ENCODE data around the gene SSBP3. TPM values are rescaled to one million over a fixed set of nuclear protein-coding genes. Genes with fewer than 3 reads are reported as not detected.

SSBP3 gene
- total RNA-seq, 4 donors from 2014 or later = 32.8 to 63.4 (median 47.4) TPM

DNA sequence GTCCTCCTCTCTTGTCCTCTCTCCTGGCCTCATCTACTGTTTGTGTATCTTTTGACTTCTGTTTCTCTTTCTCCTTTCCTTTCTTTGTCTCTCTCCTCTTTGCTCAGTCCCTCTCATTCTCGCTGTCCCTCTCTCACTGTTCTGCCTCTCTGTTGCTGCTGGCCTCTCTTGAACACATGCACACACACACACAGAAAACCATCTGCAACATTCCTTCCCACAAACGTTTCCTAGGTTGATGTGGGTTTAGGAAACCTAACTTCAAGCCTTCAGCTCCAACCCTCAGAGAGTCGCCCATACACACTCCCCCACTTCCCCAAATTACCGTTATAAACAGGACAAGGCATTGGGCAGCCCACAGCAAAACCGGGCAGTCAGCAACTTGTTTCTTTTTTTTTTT lies 10.9 kb upstream of the SSBP3 start:
- Histone ChIP-seq H3K9me3 (no peaks in the 10 kb centered on the region), H3K4me3 (no peak overlapping the region), H3K4me1 (peaks cover 8 to 12% (median 10%) of the 10 kb centered on the region in 4 donors), H3K27me3 (no peaks in the 10 kb centered on the region), H3K36me3 (no peaks in the 10 kb centered on the region), H3K27ac (replicated peaks in 1 of 4) (no peak overlapping the region)
- intact Hi-C loops (cut with DNase I) = loop anchor here (10.0 kb wide), 1 partner anchor 292 kb away; no protein-coding TSS in a partner anchor
- 45% methylated on average over 5 of the region's 5 CpGs for WGBS
- DNase-seq (ENCODE audit: extremely low spot score) = no peak
- TF ChIP-seq POLR2AphosphoS5 (IDR thresholded peaks at IDR 0.05) (no peak), EP300 (IDR thresholded peaks at IDR 0.05) (no peak), POLR2A (IDR thresholded peaks at IDR 0.05; ENCODE audit: low read depth) (no peak)
- TF ChIP-seq, protein P1, sequence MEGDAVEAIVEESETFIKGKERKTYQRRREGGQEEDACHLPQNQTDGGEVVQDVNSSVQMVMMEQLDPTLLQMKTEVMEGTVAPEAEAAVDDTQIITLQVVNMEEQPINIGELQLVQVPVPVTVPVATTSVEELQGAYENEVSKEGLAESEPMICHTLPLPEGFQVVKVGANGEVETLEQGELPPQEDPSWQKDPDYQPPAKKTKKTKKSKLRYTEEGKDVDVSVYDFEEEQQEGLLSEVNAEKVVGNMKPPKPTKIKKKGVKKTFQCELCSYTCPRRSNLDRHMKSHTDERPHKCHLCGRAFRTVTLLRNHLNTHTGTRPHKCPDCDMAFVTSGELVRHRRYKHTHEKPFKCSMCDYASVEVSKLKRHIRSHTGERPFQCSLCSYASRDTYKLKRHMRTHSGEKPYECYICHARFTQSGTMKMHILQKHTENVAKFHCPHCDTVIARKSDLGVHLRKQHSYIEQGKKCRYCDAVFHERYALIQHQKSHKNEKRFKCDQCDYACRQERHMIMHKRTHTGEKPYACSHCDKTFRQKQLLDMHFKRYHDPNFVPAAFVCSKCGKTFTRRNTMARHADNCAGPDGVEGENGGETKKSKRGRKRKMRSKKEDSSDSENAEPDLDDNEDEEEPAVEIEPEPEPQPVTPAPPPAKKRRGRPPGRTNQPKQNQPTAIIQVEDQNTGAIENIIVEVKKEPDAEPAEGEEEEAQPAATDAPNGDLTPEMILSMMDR (IDR thresholded peaks at IDR 0.05) = no peak

DNA sequence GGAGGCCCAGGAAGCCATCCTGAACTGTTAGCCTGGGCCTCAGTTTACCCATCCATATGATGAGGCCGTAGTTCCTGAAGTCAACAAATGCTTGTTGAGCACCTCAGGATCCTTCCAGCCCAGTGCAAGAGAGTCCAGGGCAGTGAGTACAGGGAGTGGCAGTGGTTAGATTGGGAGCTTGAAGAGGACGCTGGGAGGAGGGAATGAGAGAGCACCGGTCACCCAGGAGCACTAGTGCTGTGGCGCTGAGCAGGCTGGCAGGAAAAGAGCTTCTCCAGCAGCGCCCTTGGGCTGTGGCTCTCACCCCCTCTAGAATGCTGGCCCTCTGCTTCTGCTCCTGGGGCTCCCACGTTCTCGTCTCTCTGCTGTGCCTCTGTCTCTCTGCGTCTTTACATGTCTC lies 10.2 kb upstream of the SSBP3 start:
- WGBS = 79% methylated on average over 8 of the region's 8 CpGs
- Histone ChIP-seq H3K36me3 (no peaks in the 10 kb centered on the region), H3K4me1 (peaks cover 8 to 12% (median 10%) of the 10 kb centered on the region in 4 donors), H3K27me3 (no peaks in the 10 kb centered on the region), H3K9me3 (no peaks in the 10 kb centered on the region), H3K27ac (replicated peaks in 1 of 4) (no peak overlapping the region), H3K4me3 (no peak overlapping the region)
- TF ChIP-seq POLR2A (IDR thresholded peaks at IDR 0.05; ENCODE audit: low read depth) = no peak
- TF ChIP-seq EP300 (IDR thresholded peaks at IDR 0.05) = no peak
- TF ChIP-seq, protein P1 (IDR thresholded peaks at IDR 0.05) = no peak
- TF ChIP-seq POLR2AphosphoS5 (IDR thresholded peaks at IDR 0.05) = no peak
- no peak for DNase-seq (ENCODE audit: extremely low spot score)
- intact Hi-C loops (cut with DNase I) = loop anchor here (10.0 kb wide), 1 partner anchor 292 kb away; no protein-coding TSS in a partner anchor

DNA sequence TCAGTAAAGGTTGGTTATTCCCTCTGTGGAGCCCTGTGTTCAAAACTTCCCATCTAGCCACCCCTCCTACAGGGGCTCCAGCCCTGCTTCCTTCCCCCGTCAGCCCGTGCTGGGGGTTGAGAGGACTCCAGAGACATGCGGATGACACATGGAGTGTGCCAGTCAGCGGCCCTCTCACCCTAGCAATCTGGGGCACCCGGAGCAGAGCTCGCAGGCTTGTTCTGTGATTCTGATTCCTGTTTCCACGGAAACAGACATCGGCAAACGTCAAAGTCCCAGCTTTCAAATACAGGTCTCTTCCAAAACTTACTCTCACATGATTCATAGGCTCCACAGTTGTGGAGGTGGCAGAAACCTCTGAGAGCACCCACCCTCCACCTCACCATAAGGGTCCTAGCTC lies 9.8 kb upstream of the SSBP3 start:
- intact Hi-C loops (cut with DNase I) = loop anchor here (10.0 kb wide), 1 partner anchor 291 kb away; no protein-coding TSS in a partner anchor
- no peak for TF ChIP-seq POLR2A (IDR thresholded peaks at IDR 0.05; ENCODE audit: low read depth)
- no peak for TF ChIP-seq POLR2AphosphoS5 (IDR thresholded peaks at IDR 0.05)
- TF ChIP-seq, protein P1 (IDR thresholded peaks at IDR 0.05) = no peak
- no peak for TF ChIP-seq EP300 (IDR thresholded peaks at IDR 0.05)
- no peaks in the 10 kb centered on the region for H3K9me3 ChIP-seq
- no peak overlapping the region for H3K27ac ChIP-seq (replicated peaks in 1 of 4)
- H3K36me3 ChIP-seq = no peaks in the 10 kb centered on the region
- peaks cover 8 to 12% (median 10%) of the 10 kb centered on the region in 4 donors for H3K4me1 ChIP-seq
- H3K27me3 ChIP-seq = no peaks in the 10 kb centered on the region
- H3K4me3 ChIP-seq = no peak overlapping the region
- no peak for DNase-seq (ENCODE audit: extremely low spot score)
- 72% methylated on average over 9 of the region's 9 CpGs for WGBS

DNA sequence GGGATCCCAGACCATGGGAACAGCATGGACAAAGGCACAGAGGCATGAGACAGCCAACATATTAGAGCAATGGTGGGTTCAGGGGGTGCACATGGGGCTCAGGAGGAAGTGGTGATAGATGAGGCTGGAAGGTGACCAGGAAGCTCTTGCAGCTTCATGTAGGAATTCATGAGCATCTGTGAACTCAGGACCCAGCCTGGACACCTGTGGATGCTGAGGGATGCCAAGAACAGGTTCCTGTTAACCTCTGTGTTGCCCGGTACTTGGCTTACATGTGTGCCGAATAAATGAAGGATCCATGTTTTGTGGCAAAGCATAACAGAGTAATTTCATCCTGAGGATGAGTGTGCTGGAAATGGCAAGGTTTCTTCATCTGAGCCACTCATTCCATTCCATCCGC lies 9.3 kb upstream of the SSBP3 start:
- Histone ChIP-seq H3K4me1 (peaks cover 8 to 12% (median 10%) of the 10 kb centered on the region in 4 donors), H3K36me3 (no peaks in the 10 kb centered on the region), H3K4me3 (no peak overlapping the region), H3K27ac (replicated peaks in 1 of 4) (no peak overlapping the region), H3K9me3 (no peaks in the 10 kb centered on the region), H3K27me3 (no peaks in the 10 kb centered on the region)
- TF ChIP-seq POLR2AphosphoS5 (IDR thresholded peaks at IDR 0.05) = no peak
- TF ChIP-seq, protein P1 (IDR thresholded peaks at IDR 0.05) = no peak
- TF ChIP-seq POLR2A (IDR thresholded peaks at IDR 0.05; ENCODE audit: low read depth) = no peak
- no peak for TF ChIP-seq EP300 (IDR thresholded peaks at IDR 0.05)
- WGBS = 100% methylated on average over 3 of the region's 3 CpGs
- no peak for DNase-seq (ENCODE audit: extremely low spot score)
- intact Hi-C loops (cut with DNase I) = loop anchor here (10.0 kb wide), 1 partner anchor 291 kb away; no protein-coding TSS in a partner anchor

DNA sequence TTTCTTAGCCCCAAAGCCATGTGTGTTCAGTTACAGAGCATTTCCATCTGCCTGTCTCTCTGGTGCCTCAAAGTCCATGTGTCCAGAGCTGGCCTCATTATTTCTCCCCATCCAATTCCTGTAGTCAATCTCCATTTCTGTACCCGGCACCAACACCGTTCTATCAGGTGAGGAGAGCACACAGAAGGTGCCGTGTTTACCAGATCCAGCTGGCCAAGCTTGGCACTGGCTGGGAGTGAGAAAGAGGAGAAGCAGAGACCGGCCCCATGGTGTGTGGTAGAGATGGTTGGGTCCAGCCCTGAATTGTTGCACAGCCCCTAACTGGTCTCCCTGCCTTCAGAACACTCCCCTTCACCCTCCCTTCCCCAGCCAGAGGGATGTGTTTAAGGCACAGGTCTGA lies 7.5 kb upstream of the SSBP3 start:
- Histone ChIP-seq H3K4me3 (no peak overlapping the region), H3K9me3 (no peaks in the 10 kb centered on the region), H3K36me3 (no peaks in the 10 kb centered on the region), H3K27me3 (no peaks in the 10 kb centered on the region), H3K4me1 (peaks cover 12 to 20% (median 17%) of the 10 kb centered on the region in 4 donors), H3K27ac (replicated peaks in 1 of 4) (peak overlapping the region in 1 of 4 donors; percentile 6)
- 93% methylated on average over 4 of the region's 4 CpGs for WGBS
- no peak for DNase-seq (ENCODE audit: extremely low spot score)
- intact Hi-C loops (cut with DNase I) = loop anchor here (10.0 kb wide), 1 partner anchor 289 kb away; no protein-coding TSS in a partner anchor
- no peak for TF ChIP-seq POLR2AphosphoS5 (IDR thresholded peaks at IDR 0.05)
- TF ChIP-seq POLR2A (IDR thresholded peaks at IDR 0.05; ENCODE audit: low read depth) = no peak
- no peak for TF ChIP-seq EP300 (IDR thresholded peaks at IDR 0.05)
- TF ChIP-seq, protein P1 (IDR thresholded peaks at IDR 0.05) = no peak
